HS-27A (cell line): ENCODE data around the gene SLC29A4.
"Not testable (repeated sequence)": the region's sequence is repeated elsewhere in the genome, so short reads cannot be mapped to it uniquely, and the experiment has no call there.

Experiments used
- DNase-seq: peaks from one replicate; pipeline ENCODE4 v3.0.0-alpha.2; 2012; ENCODE audit warnings: low read depth, missing footprints

The SLC29A4 gene

DNA sequence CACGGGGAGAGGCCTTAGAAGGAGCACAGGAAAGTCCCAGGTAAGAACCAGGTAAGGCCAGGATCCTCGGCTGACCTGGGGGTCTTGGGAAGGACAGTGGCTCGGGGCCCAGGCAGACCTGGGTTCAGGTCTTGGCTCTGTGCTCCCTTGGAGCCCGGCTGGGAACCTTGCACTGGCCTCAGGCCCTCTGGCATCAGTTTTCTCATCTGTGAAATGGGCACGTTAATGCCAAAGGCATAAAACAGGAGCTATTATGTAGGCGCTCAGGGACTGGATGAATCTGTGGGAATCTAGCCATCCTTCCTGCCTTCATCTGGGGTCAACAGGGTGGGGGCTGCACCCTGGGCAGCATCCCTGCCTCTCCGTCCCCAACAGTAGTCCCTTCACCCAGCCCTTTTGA, 8.3 kb upstream of the SLC29A4 start:
- DNase-seq: no peak

DNA sequence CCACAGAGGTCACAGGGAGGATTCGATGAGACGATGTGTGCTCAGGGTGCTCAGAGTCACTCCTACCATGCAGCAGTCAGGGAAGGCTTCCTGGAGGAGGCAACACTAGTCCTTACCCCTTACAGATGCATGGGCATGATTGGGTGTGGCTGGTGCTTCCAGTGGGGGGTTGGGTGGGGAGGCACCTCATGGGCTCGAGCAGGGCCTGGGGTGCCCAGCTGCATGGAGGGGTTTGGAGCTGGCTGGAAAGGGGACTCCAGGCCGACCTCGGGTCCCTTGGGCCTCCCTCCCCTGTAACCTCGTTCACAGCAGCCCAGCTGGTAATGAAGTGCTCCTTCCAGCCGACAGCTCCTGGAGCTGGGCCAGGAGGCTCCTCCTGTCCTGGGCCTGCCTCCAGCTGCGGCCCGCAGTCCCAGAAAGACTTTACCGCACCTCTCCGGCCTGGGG, 7.7 kb upstream of the SLC29A4 start:
- DNase-seq: not testable (repeated sequence)

DNA sequence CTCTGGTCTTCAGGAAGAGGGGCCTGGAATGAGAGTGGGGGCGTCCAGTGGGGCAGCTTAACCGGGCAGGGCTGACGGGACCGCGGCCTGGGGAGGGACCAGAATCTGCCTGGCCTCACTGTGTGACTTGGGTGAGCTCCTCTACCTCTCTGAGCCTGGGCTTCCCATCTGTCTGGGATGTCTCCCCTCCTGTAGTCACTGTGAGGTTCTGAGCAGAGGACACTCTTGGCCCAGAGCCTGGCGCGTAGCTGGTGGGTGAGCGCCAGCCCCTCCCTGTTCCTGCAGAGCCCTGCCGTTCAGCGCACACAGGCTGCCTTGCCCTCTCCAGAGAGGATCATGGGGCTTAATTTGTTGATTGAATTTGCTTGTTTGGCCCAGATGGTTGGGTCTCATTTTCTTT, 7.2 kb upstream of the SLC29A4 start:
- DNase-seq: not testable (repeated sequence)

DNA sequence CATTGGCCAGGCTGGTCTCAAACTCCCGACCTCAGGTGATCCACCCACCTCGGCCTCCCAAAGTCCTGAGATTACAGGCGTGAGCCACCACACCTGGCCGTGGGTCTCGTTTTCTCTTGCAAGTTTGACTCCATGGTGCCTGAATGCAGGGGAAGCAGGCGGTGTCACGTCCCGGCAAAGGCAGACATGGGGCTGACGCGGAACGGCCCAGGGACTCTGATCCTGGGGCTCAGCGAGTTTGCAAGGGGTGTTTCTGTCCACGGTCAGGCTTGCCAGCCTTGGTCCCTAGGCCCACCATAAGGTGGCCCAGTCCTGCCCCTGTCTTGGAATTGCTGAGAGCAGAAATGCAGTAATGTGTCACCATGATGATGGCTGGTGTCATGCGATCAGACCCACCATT, 6.6 kb upstream of the SLC29A4 start:
- DNase-seq: not testable (repeated sequence)

DNA sequence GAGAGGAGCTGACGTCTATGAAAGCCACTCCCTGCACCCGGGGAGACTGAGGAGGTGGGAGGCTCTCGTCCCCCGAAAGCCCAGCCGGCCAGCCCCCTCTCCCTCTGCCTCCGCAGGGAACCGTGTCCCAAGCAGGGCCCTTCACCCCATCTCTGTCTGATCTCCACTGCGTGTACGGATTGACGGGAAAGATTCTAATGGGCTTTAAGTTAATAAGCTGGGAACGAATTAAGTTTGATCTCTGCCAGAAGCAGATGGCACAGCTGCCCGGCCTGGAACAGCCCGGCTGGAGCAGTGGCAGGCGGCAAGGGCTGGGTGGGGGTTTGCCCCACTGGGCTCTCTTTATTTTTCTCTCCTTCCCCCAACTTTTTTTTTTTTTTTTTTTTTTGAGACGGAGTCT, 6.1 kb upstream of the SLC29A4 start:
- no peak for DNase-seq

DNA sequence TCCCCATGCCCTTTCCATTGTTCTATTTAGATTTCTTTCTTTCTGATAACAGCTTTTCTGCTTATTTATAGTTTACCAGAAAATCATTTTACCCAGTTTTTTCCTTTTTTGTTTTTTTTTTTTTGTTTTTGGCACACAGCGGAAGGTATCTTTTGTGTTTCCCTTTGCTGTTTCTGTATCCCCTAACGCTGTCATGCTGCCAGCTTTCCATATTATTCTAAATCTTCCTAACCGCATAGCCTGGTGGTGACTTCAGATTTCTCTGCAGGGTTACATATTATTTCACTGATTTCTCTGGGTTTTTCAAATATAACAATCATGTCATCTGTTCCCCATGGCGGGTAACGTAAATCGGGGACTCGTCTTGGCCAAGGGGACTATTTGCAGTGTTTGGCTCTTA, 4.0 kb upstream of the SLC29A4 start:
- DNase-seq: no peak

DNA sequence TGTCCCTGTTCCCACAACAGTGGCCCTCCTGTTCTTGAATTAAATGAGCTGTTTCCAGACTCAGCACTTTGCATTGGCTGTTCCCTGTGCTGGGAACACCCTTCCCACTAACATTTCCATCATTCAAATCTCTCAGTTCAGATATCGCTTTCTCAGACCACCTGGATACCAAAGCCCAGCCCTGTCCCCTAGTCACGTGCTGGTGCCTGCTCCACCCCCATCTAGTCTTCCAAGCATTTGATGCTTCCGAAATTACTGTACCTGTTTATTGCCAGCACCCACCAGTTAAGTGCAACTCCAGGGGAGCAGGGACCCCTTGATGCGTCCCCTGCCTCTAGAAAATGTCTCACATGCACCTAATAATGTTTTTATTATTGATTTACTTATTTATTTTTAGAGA, 3.0 kb upstream of the SLC29A4 start:
- no peak for DNase-seq

DNA sequence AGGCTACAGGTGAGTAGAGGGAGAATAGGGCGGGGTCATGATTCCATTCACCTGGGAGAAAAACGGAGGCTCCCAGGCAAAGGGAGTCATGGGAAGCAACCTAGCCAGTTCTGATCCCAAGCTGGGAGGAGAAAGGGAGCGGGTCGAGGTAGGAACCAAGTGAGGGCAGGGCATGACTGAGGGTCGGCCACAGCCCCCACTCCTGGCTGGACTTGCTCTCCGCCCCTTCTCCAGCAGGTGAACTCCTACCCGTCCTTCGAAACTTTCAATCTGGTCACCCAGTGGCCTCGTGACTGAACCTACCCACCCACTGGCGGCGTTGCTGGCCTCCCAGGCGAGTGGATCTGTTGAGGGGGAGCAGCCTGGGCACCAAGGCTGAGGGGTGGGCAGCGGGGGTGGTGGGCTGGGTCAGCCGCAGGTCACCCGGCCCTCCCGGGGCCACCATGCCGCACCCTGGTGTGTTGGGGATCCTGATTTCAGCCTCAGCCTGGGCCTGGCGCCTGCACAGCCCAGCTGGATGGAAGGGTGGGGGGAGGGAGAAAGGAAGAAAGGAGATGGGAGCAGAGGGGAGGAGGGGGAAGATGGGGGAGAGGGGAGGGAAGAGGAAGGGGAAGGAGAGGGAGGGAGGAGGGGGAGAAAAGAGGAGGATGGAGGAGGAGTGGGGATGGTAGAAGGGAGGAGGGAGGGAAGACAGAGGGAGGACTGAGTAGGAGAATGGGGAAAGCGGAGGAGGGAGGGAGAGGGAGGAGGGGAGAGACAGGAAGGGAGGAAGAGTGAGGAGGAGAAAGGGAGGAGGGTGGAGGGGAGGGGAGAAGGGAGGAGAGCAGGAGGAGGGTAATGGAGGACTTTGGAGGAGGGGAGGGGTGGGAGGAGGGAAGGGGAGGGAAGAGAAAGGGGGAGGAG, 894 bp upstream of the SLC29A4 start:
- not testable (repeated sequence) for DNase-seq

DNA sequence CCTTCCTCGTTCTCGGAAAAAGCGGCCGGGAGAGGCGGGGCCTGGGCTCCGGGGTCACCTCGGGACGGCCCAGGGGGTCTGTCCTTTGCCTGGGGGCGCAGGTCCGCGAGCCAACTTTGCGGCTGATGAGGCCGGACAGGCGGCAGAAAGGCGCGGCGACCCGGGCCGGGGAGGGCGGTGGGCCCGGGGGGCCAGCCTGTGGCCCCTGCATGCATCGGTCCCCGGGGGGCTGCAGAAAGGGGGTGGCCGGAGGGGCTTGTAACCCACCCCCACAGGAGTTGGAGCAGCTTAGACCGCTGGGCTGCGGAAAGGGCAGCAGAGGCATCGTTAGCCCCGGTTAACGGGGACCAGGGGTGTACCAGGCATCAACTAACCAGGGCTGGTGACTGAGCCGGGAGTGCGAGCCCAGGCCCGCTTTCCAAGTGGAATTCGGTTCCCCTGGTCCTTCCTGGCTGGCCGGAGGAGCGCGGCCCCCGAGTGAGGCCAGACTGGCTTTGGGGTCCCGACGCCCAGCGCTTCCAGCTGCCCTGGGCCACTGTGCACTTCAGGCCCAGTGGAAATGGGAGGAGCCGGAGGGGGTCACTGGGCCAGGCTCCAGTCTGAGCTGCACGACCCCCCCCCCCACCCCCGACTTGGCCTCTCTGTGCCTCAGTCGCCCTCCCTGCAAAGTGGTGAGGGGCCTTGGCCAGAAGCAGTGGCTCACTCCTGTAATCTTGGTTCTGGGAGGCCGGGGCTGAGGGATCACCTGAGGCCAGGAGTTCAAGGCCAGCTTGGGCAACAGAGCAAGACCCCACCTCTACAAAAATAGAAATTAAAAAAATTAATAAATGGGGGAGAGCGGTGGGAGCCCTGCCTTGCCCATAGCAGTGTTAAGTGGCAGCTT, 919 bp downstream of the SLC29A4 start:
- DNase-seq: no peak

DNA sequence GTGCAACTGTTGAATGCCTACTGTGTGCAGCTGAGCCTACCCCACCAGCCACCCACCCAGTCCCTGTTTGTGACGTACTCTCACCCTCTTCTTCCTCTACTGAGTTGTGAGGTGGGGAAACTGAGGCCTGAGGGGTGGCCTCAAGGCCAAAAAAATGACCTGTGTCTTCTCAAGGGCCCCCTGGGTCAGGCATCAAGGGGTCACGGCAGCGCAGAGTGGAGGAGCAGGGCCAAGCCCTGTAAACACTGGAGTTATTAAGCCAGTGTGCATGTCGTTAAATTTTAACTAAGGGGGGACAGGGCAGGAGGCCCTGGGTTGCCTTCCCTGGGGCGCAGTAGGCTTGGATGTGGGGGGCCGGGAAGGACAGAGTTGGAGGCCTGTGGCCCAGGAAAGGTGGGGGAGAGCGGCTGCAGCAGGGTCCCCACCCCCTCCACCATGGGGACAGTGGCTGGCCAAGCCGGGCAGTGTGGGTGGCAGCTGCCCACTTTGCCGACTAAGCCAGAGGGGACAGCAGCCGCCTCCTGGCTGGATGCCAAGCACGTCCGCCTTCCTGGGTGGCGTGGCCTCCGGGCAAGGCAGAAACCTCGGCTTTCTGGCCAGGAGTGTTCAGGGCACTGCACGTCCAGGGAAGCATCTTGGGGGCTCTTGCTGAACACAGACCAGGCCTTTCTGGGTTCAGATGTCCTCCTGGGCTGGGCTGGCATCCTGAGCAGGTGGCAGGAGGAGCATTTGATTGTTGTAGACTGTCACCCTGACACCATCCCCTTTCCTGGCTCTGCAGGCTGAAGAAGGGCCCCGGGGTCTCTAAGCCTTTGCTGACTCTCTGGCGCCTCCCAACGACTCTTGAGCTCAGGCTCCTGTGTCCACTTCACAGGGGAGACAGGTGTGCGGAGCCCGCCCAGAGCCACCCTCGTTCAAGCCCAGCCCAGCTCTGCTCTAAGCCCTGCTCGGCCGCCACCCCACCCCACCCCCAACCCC, 1.9 kb downstream of the SLC29A4 start:
- no peak for DNase-seq

DNA sequence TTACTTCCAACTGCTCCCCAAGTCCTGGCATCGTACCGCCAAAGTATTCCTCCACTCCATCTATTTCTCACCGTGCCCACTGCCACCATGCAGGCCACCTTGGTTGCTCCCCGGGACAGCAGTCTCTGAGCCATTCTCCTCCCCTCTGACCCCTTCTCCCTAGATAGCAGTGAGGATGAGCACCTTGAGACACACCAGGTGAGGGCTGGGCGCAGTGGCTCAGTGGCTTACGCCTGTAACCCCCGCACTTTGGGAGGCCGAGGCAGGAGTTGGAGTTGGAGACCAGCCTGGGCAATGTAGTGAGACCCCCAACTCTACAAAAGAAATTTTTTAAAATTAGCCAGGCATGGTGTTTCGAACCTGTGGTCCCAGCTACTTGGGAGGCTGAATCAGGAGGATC, 4.2 kb downstream of the SLC29A4 start:
- DNase-seq: no peak

DNA sequence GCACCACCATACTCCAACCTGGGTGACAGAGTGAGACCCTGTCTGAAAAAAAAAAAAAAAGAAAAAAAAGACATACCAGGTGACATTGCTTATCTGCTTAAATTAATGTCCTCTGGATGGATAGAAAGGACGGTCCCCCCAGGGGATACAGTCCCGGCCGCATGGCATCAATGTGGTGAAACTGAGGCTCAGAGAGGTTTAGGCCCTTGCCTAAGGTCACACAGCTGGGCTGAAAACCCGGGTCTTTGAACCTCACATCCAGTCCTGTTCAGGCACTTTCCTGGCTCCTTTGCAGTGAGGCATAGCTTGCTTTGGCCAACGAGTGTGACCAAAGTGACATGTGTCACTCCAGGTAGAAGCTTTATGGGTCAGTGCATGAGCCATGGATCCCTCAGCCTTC, 4.6 kb downstream of the SLC29A4 start:
- DNase-seq: not testable (repeated sequence)

DNA sequence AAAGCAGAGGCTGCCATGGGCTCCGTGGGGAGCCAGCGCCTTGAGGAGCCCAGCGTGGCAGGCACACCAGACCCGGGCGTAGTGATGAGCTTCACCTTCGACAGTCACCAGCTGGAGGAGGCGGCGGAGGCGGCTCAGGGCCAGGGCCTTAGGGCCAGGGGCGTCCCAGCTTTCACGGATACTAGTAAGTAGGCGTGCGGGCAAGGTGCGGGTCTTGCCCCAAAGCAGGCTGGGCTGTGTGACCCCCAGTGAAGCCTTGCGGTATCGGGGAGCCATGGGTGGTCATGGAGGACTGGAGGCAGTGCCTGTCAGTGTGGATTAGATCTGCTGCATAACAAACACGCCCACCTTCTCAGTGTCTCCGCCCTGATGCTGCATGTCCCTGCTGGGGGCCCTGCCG, 5.1 kb downstream of the SLC29A4 start:
- DNase-seq: no peak

DNA sequence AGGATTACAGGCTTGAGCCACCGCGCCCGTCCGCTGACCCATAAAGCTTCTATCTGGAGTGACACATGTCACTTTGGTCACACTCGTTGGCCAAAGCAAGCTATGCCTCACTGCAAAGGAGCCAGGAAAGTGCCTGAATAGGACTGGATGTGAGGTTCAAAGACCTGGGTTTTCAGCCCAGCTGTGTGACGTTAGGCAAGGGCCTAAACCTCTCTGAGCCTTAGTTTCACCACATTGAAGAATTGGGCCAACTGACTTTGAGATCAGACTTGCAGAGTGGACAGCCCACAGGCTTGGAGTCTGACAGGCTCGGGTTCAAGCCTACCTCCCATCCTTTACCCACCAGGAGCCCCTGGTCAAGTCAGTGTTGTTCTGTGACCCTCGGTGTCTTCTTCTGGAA, 5.8 kb downstream of the SLC29A4 start:
- not testable (repeated sequence) for DNase-seq

DNA sequence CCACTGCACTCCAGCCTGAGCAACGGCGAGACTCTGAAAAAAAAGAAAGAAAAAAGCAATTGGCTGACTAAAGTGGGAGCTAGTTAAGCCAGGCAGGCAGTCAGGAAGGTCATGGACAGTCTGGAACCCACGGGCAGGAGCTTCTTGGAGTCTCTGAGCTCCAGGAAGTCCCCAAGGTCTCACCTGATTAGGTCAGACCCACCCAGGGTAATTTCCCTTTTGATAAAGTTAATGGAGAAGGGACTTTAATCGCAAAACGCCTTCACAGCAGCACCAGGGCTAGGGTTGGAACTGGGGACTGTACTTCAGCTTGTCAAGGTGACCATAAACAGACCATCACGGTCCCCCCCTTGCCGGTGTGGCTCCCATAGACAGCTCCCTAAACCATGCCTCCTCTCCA, 6.6 kb downstream of the SLC29A4 start:
- DNase-seq: no peak

DNA sequence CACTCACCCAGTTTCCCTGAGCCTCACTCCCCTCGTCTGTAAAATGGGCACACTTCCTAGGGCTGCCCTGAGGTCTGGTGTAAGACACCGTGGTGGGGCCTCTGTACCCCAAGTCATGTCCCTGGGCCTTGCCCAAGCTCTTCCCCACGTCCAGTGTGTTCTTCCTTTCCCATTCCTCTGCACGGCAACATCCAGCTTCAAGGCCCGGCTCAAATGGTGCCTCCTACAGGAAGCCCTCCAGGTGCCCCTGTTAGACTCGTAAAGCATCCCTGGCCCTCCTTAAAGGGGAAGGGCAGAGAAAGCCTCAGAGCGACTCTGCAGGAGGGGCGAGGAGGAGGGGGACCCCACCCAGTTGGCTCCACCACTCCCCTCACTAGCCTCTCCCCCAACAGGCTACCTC, 8.6 kb downstream of the SLC29A4 start:
- no peak for DNase-seq

DNA sequence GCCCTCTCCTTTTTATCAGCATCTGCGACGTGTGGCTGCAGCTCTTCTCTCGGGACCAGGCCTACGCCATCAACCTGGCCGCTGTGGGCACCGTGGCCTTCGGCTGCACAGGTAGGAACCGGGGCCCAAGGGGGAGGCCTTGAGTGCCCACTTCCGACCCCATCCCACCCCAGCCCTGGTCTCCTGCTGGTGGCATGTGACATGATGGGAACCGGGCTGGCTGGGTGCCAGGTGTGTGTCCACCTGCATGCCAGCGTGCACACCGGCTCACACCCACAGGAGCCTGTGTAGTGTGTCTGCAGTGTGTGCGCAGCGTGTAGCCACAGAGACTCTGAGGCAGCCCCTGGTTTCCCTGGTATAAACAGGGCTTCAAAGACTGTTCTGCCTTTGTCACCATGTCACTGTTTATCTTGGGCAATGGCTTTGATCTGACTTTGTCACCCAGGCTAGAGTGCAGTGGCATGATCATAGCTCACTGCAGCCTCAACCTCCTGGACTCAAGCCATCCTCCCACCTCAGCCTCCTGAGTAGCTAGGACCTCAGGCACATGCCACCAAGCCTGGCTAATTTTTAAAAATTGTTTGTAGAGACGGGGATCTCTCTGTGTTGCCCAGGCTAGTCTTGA, 9.1 kb downstream of the SLC29A4 start:
- DNase-seq: not testable (repeated sequence)

DNA sequence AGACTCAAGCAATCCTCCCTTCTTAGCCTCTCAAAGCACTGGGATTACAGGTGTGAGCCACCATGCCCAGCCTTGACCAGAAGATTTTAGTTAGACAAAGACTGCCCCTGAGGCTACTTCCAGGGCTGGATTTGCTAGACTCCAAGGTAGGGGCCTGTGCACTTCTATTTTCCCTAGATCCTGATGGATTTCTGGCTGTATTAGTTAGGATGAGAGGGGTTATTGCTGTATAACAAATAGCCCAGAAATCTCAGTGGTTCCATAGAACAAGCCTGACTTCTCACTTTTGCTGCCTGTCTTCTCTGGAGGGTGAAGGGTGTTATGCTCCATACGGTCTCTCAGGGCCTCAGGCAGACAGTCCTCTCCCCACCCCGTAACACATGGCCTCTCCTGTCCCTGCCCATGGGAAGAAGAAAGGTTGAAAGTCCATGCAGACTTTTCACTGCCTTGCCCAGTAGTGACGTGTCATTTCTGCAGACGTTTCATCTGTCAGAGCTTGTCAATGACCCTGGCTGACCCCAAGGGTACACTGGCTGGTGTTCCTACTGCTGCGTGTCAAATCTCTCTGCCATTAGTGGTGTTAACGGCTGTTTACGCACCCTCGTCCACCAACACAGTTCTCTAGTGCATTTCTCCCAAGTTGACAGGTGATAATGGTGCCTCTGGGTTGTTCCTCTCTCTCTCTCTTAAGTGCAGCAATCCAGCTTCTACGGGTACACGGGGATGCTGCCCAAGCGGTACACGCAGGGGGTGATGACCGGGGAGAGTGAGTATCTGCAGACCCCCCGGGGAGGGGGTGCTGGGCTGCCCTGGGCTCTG, 11.6 kb downstream of the SLC29A4 start:
- no peak for DNase-seq

DNA sequence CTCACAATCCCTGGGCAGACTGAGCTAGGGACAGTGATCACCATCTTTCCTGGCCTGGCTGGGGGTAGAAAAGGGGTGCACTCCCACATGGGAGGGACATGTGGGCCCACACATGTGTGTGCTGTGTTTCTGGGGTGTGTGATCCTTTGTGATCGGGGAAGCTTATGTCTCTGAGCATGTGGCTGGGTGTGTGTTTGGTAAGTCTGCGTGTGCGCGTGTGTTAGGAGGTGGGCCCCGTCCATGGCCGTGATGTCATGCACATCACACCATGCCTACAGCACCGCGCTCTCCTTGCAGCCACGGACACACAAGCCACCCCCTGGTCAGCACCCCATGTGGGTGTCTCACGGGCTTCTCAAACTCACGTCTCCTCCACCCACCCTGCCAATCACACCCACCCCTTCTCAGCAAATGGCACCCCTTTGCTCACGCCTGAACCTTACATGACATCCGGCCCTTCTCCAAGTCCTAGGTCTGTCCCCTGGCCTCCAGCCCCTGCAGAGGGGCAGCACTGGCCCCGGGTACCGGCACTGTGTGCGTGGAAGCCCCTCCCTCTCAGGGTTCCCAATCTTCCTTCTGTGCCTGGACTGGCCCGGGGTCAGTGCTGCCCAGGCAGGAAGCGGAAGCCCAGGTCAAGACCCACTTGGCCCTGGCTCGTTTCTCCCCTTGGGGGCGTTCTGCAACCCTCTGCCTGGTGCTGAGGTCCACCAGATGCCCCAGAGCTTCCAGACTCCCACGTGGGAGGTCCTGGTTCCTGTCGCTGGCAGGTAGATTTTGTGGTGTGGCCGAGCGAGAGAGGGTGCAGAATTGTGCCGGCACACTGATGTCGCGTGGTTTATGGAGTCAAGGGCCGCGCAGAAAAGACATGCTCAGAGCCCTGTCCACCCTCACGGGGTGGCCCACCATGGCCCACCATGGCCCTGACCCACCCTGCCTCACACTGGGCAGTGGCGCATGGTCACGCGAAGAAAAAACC, 12.6 kb downstream of the SLC29A4 start:
- no peak for DNase-seq
